ENCODE measurements around the gene HERC5. TPM values are rescaled to one million over a fixed set of nuclear protein-coding genes. Genes with fewer than 3 reads are reported as not detected.

HERC5 gene
- total RNA-seq, 1 donor from 2014 or later: 18.4 TPM

DNA sequence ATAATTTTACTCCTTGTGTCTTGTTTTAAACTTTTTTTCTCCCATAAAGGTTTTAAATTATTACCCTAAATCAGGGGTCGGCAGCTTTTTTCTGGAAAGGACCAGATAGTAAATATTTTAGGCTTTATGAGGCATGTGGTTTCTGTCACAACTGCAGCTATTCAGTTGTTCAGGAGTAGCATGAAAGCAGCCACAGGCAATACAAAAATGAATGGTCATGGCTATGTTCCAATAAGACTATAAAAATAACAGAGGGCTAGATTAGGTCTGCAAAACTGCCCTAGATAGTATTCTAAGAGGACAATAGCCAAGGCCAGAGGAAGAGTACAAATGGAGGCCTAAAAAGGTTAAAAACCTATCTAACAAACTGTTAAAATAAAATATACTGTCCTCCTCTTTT lies 24.6 kb downstream of the HERC5 start:
- no peak for ATAC-seq
- intact Hi-C loops (cut with DNase I): no loop called here
- TF ChIP-seq, protein P1, sequence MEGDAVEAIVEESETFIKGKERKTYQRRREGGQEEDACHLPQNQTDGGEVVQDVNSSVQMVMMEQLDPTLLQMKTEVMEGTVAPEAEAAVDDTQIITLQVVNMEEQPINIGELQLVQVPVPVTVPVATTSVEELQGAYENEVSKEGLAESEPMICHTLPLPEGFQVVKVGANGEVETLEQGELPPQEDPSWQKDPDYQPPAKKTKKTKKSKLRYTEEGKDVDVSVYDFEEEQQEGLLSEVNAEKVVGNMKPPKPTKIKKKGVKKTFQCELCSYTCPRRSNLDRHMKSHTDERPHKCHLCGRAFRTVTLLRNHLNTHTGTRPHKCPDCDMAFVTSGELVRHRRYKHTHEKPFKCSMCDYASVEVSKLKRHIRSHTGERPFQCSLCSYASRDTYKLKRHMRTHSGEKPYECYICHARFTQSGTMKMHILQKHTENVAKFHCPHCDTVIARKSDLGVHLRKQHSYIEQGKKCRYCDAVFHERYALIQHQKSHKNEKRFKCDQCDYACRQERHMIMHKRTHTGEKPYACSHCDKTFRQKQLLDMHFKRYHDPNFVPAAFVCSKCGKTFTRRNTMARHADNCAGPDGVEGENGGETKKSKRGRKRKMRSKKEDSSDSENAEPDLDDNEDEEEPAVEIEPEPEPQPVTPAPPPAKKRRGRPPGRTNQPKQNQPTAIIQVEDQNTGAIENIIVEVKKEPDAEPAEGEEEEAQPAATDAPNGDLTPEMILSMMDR (IDR thresholded peaks at IDR 0.05): no peak
- DNase-seq: no peak
- Histone ChIP-seq H3K27me3 (no peaks in the 10 kb centered on the region), H3K27ac (no peak overlapping the region), H3K4me1 (no peaks in the 10 kb centered on the region), H3K9me3 (no peaks in the 10 kb centered on the region), H3K36me3 (no peaks in the 10 kb centered on the region), H3K4me3 (no peak overlapping the region)

GRCh38 chr4:88489100-88489761 lies 32.3 kb downstream of the HERC5 start:
- no peak for DNase-seq
- no peak overlapping the region for H3K4me3 ChIP-seq
- no peaks in the 10 kb centered on the region for H3K4me1 ChIP-seq
- TF ChIP-seq, protein P1 (IDR thresholded peaks at IDR 0.05): no peak
- no peak for ATAC-seq
- no peaks in the 10 kb centered on the region for H3K27me3 ChIP-seq
- intact Hi-C loops (cut with DNase I): no loop called here
- no peak overlapping the region for H3K27ac ChIP-seq
- H3K36me3 ChIP-seq: peaks cover 8% of the 10 kb centered on the region
- no peaks in the 10 kb centered on the region for H3K9me3 ChIP-seq

GRCh38 chr4:88497859-88498409 lies 41.0 kb downstream of the HERC5 start:
- TF ChIP-seq, protein P1 (IDR thresholded peaks at IDR 0.05): no peak
- H3K36me3 ChIP-seq: peaks cover 52% of the 10 kb centered on the region
- intact Hi-C loops (cut with DNase I): no loop called here
- DNase-seq: no peak
- no peaks in the 10 kb centered on the region for H3K9me3 ChIP-seq
- no peaks in the 10 kb centered on the region for H3K4me1 ChIP-seq
- no peaks in the 10 kb centered on the region for H3K27me3 ChIP-seq
- no peak for ATAC-seq
- H3K27ac ChIP-seq: no peak overlapping the region
- no peak overlapping the region for H3K4me3 ChIP-seq

DNA sequence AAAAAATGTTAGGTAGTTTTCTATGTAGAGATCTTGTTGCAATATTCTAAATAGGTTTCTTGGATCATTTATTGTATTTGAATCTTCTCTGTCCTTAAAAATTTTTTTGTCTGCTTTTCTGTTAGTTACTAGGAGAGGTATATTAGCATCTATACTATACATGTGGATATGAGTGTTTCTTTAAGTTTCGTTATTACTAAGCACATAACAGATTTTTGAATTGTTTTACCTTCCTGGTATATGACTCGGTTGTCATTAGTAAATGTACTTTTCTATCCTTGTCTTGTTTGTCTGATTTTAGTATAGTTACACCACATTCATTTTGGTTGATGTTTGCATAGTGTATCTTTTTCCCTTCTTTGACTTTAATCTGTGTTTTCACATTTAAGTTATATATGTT lies 46.4 kb downstream of the HERC5 start:
- Histone ChIP-seq H3K27ac (no peak overlapping the region), H3K27me3 (no peaks in the 10 kb centered on the region), H3K4me3 (no peak overlapping the region), H3K4me1 (no peaks in the 10 kb centered on the region), H3K9me3 (no peaks in the 10 kb centered on the region), H3K36me3 (peaks cover 26% of the 10 kb centered on the region)
- TF ChIP-seq, protein P1 (IDR thresholded peaks at IDR 0.05): no peak
- ATAC-seq (no peak), DNase-seq (no peak)
- intact Hi-C loops (cut with DNase I): no loop called here

DNA sequence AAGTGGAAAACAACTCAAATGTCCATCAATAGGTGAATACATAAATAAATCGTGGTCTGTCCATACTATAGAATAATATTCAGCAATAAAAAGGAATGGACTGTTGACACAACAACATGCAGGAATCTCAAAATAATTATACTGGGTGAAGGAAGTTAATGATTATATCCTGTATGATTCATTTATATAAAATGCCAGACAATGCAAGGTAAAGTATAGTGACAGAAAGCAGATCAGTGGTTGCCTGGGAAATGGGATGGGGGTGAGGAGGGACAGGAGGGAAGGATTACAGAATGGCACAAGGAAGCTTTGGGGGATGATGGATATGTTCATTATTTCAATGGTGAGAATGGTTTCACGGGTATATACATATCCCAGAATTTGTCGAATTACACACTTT lies 54.3 kb downstream of the HERC5 start:
- Histone ChIP-seq H3K4me1 (peaks cover 4% of the 10 kb centered on the region), H3K9me3 (no peaks in the 10 kb centered on the region), H3K4me3 (no peak overlapping the region), H3K36me3 (no peaks in the 10 kb centered on the region), H3K27ac (no peak overlapping the region), H3K27me3 (no peaks in the 10 kb centered on the region)
- DNase-seq: no peak
- intact Hi-C loops (cut with DNase I): loop anchor here (10.0 kb wide), 1 partner anchor 136 kb away; the partner anchor contains the start of gene HERC6
- TF ChIP-seq, protein P1 (IDR thresholded peaks at IDR 0.05): no peak
- no peak for ATAC-seq
